Activated CD4-positive, alpha-beta memory T cell treated with anti-CD3 and anti-CD28 coated beads for 36 hours (primary cell): ENCODE measurements around the gene DCBLD2. TPM values are rescaled to one million over a fixed set of nuclear protein-coding genes. Genes with fewer than 3 reads are reported as not detected.

Source experiments
- CTCF ChIA-PET: fragments of 350-600 bp; sonication (Branson Sonifier 250); formaldehyde crosslinking; loops from one replicate; lab custom pipeline; 2021; ENCODE audit warnings: antibody characterized with exemption, inconsistent platforms; lab: Charles Lee
- POLR2A ChIA-PET: fragments of 350-600 bp; sonication (Branson Sonifier 250); formaldehyde crosslinking; loops from one replicate; lab custom pipeline; 2021; ENCODE audit warnings: antibody characterized with exemption; lab: Charles Lee
- DNase-seq: peaks from one replicate; pipeline ENCODE4 v3.0.0-alpha.2; 2020
- H3K27ac Mint-ChIP-seq: one replicate; pipeline ENCODE4 v1.8.0; 2021; ENCODE audit warnings: mixed read lengths
- H3K27me3 Mint-ChIP-seq: one replicate; pipeline ENCODE4 v1.8.0; 2021; ENCODE audit warnings: mixed read lengths
- H3K36me3 Mint-ChIP-seq: one replicate; pipeline ENCODE4 v1.8.0; 2021; ENCODE audit warnings: mixed read lengths
- H3K4me1 Mint-ChIP-seq: one replicate; pipeline ENCODE4 v1.8.0; 2021; ENCODE audit warnings: low read depth, mixed read lengths
- H3K4me3 Mint-ChIP-seq: one replicate; pipeline ENCODE4 v1.8.0; 2021; ENCODE audit warnings: mild to moderate bottlenecking, mixed read lengths
- H3K9me3 Mint-ChIP-seq: one replicate; pipeline ENCODE4 v1.8.0; 2021; ENCODE audit warnings: mixed read lengths
- intact Hi-C: fragments of 100-400 bp; cut with micrococcal nuclease; formaldehyde crosslinking; loops from one replicate; pipeline ENCODE4 v1.15.1; 2023
- total RNA-seq, 2 experiments: library from RNA; stranded (reverse); gene quantifications; one replicate each; pipeline ENCODE4 v1.2.3, GENCODE V29; 2021

The DCBLD2 gene
- total RNA-seq, 2 experiments from 2014 or later = 1.2 to 1.6 TPM

DNA sequence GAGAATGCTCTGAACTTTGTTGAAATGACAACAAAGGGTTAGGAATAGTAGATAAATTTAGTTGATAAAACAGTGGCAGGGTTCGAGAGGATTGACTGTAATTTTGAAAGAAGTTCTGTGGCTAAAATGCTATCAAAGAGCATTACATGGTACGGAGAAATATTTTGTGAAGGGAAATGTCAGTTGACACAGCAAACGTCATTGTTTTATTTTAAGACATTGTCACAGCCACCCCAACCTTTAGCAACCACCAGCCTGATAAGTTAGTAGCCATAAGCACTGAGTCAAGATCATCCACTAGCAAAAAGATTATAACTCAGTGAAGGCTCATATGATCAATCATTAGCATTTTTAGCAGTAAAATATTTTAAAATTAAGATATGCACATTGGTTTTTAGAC lies 147.0 kb downstream of the DCBLD2 start:
- no peak for DNase-seq

DNA sequence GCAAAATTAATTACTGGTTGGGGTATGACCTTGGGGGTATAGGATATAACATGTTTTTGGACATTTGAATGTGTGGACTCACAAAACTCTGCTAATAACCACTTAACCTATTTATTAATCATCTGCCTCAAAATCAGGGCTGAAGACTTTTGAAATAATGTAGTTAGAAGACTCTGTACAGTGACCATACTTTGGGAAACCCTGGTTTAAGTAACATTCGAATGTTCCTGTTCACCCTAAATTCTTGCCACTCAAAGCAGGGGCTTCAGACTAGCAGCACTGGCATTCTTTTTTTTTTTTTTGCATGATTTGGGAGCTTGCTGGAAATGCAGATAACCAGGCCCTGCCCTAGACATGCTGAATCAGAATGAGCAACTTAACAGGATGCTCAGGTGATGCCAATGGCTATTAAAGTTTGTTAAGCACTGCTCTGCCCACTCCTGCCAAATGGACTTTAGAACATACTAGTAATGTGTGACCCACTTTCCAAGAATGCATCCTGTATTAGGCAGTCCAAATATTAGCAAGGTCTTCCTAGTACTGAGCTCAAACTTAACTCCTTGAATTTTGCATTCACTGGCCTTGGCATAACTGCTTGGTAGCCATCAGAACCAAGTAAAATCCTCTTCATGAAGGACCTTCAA lies 151.1 kb downstream of the DCBLD2 start:
- Mint-ChIP-seq H3K27me3 (peaks cover 10% of the 10 kb centered on the region), H3K4me1 (no peaks in the 10 kb centered on the region)
- intact Hi-C loops = no loop called here

More for the DNA sequence above, 147.0 kb downstream of the DCBLD2 start:
- ChIA-PET CTCF (no interaction called here), POLR2A (no interaction called here)
- peaks cover 8% of the 10 kb centered on the region for H3K27me3 Mint-ChIP-seq
- intact Hi-C loops = no loop called here
- no peaks in the 10 kb centered on the region for H3K36me3 Mint-ChIP-seq
- H3K9me3 Mint-ChIP-seq = no peaks in the 10 kb centered on the region
- no peak overlapping the region for H3K27ac Mint-ChIP-seq
- H3K4me3 Mint-ChIP-seq = no peak overlapping the region
- H3K4me1 Mint-ChIP-seq = no peaks in the 10 kb centered on the region

GRCh38 chr3:98746882-98747281 lies 154.6 kb downstream of the DCBLD2 start:
- Mint-ChIP-seq H3K36me3 (no peaks in the 10 kb centered on the region), H3K27ac (no peak overlapping the region), H3K4me3 (no peak overlapping the region), H3K27me3 (peaks cover 10% of the 10 kb centered on the region), H3K9me3 (no peaks in the 10 kb centered on the region), H3K4me1 (no peaks in the 10 kb centered on the region)
- ChIA-PET CTCF (no interaction called here), POLR2A (no interaction called here)
- no peak for DNase-seq
- intact Hi-C loops = no loop called here

More for the DNA sequence above, 151.1 kb downstream of the DCBLD2 start:
- H3K27ac Mint-ChIP-seq = no peak overlapping the region
- no peak overlapping the region for H3K4me3 Mint-ChIP-seq
- DNase-seq = no peak
- ChIA-PET POLR2A (no interaction called here), CTCF (no interaction called here)
- no peaks in the 10 kb centered on the region for H3K9me3 Mint-ChIP-seq
- no peaks in the 10 kb centered on the region for H3K36me3 Mint-ChIP-seq

DNA sequence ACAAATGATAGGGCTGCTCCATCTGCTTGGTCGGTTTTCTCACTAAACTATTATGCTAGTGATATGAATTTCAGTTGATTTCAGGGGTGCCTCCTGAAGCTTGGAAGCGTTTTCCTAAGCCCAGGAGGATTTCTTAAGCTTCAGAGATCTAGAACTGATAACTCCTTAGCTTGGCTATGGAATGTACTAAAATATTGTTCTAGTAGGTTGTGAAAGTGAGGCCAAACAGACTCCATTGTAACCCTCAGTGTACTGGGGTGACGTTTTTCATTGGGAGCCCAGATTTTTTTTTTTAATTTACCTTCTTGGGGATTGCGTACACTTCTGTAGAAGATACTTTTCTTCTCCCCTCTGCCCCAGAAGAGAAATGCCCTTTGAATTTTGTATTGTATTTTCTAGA lies 155.4 kb downstream of the DCBLD2 start:
- DNase-seq = no peak
- Mint-ChIP-seq H3K4me3 (no peak overlapping the region), H3K27ac (no peak overlapping the region), H3K4me1 (no peaks in the 10 kb centered on the region), H3K36me3 (no peaks in the 10 kb centered on the region), H3K27me3 (peaks cover 11% of the 10 kb centered on the region), H3K9me3 (no peaks in the 10 kb centered on the region)
- CTCF ChIA-PET = no interaction called here
- POLR2A ChIA-PET = no interaction called here
- intact Hi-C loops = no loop called here

Other genes starting within 250 kb of the DCBLD2 start
- not detected for gene ST3GAL6, start 138.4 kb downstream of the DCBLD2 start, total RNA-seq